Measurements from ENCODE around the gene WNK2. TPM values are rescaled to one million over a fixed set of nuclear protein-coding genes. Genes with fewer than 3 reads are reported as not detected.
A peak's percentile ranks its signal among the peaks of the same experiment; 100 is the strongest.
"Not testable (repeated sequence)": the region's sequence is repeated elsewhere in the genome, so short reads cannot be mapped to it uniquely, and the experiment has no call there.

Gene WNK2
- 25.4 TPM for polyA plus RNA-seq (2013, experiment 1 of 2)
- polyA plus RNA-seq (2013, experiment 2 of 2): 30.9 TPM

DNA sequence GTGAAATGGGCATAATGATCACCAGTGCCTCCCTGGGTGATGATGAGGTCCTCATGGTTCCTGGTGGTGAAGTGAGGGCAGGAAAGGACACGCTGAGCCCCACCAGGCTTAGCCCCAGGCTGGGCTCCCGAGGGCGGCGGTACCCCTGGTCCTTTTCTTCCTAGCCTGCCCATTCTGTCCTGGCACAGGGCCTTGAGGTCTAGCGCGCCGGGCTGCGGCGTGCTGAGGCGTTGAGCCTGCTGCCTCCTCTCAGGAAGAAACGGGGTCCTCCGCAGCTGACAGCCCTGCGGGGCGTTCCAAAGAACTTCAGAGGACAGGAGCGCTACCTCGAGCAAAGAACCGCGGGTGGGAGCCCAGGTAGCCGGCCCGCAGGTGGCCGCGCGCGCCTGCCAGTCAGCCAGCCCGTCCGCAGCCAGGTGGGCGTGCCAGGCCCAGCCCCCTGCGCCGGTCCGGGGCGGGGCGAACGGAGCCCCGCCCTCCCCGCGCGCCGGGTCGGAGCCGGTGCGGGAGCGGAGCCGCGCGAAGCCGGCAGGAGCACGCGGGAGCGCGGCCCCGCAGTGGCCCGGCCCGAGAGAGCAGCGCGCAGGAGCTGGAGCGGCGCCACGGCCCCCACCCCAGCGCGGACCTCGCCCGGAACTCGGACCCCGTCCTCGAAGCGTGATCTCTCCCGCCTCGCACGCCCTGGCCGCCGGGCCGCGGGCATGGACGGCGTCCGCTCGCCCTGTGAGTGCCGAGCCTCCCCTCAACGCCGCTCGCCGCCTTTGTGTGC, at the start of gene WNK2:
Gene WNK2 (plus strand): TSS at position 477 of the 769 bp plus-strand sequence. CDS start 791 bp downstream, outside the sequence.
- H3K27me3 ChIP-seq (ENCODE audit: insufficient read depth, low read length): peaks cover 49% of the 10 kb centered on the region
- no peaks in the 10 kb centered on the region for H3K36me3 ChIP-seq (ENCODE audit: insufficient read depth, low read length)
- H3K4me1 ChIP-seq (ENCODE audit: insufficient read depth, low read length): peaks cover 14% of the 10 kb centered on the region
- 3% methylated on average over 82 of the region's 82 CpGs for WGBS
- no peak within 1 kb of the TSS for H3K27ac ChIP-seq (ENCODE audit: low read depth, low read length)
- H3K4me3 ChIP-seq (ENCODE audit: low read length): peak within 1 kb of the TSS; percentile 68
- H3K9me3 ChIP-seq (ENCODE audit: insufficient read depth, low read depth, low read length): no peaks in the 10 kb centered on the region
- peak within 1 kb of the TSS; percentile 77 for H3K9ac ChIP-seq (ENCODE audit: low read depth, low read length)

DNA sequence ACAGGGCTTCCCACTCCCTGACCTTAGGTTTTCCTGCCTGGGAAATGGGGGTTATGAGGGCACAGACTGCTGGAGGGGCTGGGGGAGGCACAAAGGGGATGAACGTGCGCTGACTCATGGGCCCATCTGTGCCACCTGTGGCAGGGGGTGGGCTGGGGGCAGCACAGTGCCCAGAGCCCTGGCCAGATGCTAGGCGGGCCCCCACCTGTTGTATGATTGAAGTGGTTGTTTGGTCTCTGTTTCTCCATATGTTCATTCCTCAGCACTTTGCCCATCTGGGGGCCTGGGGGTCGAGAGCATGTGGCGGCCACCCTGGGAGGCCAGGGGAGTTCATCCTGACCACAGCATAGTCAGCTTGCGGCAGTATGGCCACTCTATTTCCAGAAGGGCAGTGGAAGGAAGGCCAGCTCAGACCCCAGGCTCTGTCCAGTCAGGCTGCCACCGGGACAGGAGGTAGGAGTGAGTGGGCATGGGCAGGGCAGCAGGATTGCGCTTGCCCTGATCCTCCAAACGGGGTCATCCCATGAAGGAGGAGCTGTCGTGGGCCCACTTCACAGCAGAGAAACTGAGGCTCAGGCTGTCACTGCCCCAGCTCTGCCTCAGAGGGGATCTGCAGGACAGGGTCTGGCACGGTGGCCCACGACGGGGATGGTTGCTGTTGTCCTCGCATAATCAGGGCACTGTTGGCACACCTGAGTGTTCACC, 49.0 kb upstream of the WNK2 start:
- WGBS: 78% methylated on average over 14 of the region's 14 CpGs
- Histone ChIP-seq H3K9me3 (ENCODE audit: insufficient read depth, low read depth, low read length) (no peaks in the 10 kb centered on the region), H3K4me1 (ENCODE audit: insufficient read depth, low read length) (peaks cover 8% of the 10 kb centered on the region; the same call in 1 of the 2 replicates), H3K36me3 (ENCODE audit: insufficient read depth, low read length) (no peaks in the 10 kb centered on the region), H3K9ac (ENCODE audit: low read depth, low read length) (peak overlapping the region; percentile 79; the same call in 1 of the 2 replicates), H3K4me3 (ENCODE audit: low read length) (peak overlapping the region; percentile 85), H3K27me3 (ENCODE audit: insufficient read depth, low read length) (peaks cover 12% of the 10 kb centered on the region), H3K27ac (ENCODE audit: low read depth, low read length) (no peak overlapping the region)

- 88% methylated on average over 11 of the region's 11 CpGs for WGBS
- H3K9ac ChIP-seq (ENCODE audit: low read depth, low read length): no peak overlapping the region
- no peak overlapping the region for H3K4me3 ChIP-seq (ENCODE audit: low read length)
- no peak overlapping the region for H3K27ac ChIP-seq (ENCODE audit: low read depth, low read length)
- H3K9me3 ChIP-seq (ENCODE audit: insufficient read depth, low read depth, low read length): no peaks in the 10 kb centered on the region
- no peaks in the 10 kb centered on the region for H3K36me3 ChIP-seq (ENCODE audit: insufficient read depth, low read length)
- peaks cover 12% of the 10 kb centered on the region for H3K27me3 ChIP-seq (ENCODE audit: insufficient read depth, low read length)
- peaks cover 8% of the 10 kb centered on the region; the same call in 1 of the 2 replicates for H3K4me1 ChIP-seq (ENCODE audit: insufficient read depth, low read length)
Measured at GRCh38 chr9:93136011-93136440, 47.9 kb upstream of the WNK2 start.

- H3K4me1 ChIP-seq (ENCODE audit: insufficient read depth, low read length): peaks cover 8% of the 10 kb centered on the region; the same call in 1 of the 2 replicates
- no peak overlapping the region for H3K27ac ChIP-seq (ENCODE audit: low read depth, low read length)
- WGBS: 90% methylated on average over 11 of the region's 11 CpGs
- no peak overlapping the region for H3K9ac ChIP-seq (ENCODE audit: low read depth, low read length)
- peaks cover 12% of the 10 kb centered on the region for H3K27me3 ChIP-seq (ENCODE audit: insufficient read depth, low read length)
- no peak overlapping the region for H3K4me3 ChIP-seq (ENCODE audit: low read length)
- no peaks in the 10 kb centered on the region for H3K9me3 ChIP-seq (ENCODE audit: insufficient read depth, low read depth, low read length)
- no peaks in the 10 kb centered on the region for H3K36me3 ChIP-seq (ENCODE audit: insufficient read depth, low read length)
Measured at GRCh38 chr9:93137362-93137761, 46.6 kb upstream of the WNK2 start.

- Histone ChIP-seq H3K4me1 (ENCODE audit: insufficient read depth, low read length) (peaks cover 2% of the 10 kb centered on the region; the same call in 1 of the 2 replicates), H3K27me3 (ENCODE audit: insufficient read depth, low read length) (peaks cover 12% of the 10 kb centered on the region), H3K9ac (ENCODE audit: low read depth, low read length) (no peak overlapping the region), H3K4me3 (ENCODE audit: low read length) (no peak overlapping the region), H3K27ac (ENCODE audit: low read depth, low read length) (no peak overlapping the region), H3K9me3 (ENCODE audit: insufficient read depth, low read depth, low read length) (no peaks in the 10 kb centered on the region), H3K36me3 (ENCODE audit: insufficient read depth, low read length) (no peaks in the 10 kb centered on the region)
- 78% methylated on average over 7 of the region's 7 CpGs for WGBS
Measured at GRCh38 chr9:93138171-93138764, 45.7 kb upstream of the WNK2 start.

DNA sequence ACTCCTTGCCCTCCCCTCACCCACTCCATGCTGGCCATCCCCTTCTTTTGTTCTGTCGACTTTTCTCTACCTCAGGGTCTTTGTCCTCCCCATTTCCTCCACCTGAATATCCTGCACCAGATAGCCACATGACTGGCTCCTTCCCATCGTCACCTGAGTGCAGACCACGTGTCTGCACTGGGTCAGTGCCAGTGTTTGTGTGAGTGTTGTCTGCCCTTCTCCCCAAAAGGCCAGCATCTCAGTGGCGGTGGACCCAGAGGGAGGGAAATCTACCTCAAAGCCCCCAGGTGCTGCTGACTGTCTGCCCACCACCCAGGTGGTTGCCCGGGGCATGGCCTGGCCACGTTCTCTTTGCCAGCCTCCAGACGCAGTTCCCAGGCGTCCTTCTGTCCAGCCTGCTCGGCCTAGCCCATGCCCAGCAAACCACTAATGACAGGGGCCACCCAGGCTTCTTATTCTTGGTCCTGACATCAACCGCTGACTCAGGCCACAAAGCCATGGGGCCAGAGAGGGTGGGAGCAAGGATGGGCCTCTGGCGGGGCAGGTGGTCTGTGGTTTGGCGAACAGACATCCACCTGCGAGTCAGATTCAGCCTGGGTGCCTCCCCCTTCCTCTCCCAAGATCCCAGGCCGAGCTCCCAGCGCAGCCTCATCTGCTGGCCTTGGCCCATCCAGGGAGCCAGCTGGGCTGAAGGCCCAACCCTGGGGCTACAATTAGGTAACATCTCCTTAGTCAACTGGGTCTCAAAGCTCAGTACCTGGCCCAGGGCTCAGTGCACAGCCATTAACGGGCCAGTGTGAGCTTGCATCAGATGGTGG, 44.4 kb upstream of the WNK2 start:
- 90% methylated on average over 16 of the region's 16 CpGs for WGBS
- Histone ChIP-seq H3K27ac (ENCODE audit: low read depth, low read length) (no peak overlapping the region), H3K4me3 (ENCODE audit: low read length) (no peak overlapping the region)

DNA sequence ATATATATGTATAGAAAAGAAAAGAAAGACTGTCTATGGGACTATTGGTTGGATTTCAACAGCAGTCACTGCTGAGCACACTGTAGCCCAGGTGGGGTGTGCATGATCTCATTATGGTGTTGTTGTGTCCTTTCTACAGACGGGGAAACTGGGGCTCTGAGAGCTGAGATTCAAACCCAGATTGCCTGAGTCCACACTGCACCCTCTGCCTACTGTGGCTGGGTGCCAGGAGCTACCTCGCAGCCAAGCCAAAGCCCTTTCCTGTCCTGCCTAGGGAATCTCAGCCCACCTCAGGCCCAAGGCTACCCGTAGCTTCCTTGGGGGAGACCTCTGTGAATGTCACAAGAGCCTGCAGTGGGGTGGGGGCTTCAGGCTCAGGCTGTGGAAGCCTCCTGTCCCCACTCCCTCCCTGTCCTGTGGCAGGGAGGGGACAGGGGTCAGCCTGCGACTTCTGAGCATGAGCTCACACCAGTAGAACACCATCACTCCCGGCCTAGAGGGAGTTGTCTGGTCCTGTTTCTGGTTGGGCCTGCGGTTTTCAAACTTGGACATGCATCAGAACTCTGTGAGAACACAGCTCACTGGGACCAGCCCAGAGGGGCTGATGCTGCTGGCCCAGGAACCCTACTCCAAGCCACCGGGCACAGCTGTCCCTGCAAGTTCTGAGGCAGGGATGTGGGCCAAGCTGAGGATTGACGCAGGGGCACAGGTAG, 42.0 kb upstream of the WNK2 start:
- WGBS: 96% methylated on average over 8 of the region's 8 CpGs

More for the DNA sequence above, 44.4 kb upstream of the WNK2 start:
- no peak overlapping the region for H3K9ac ChIP-seq (ENCODE audit: low read depth, low read length)
- H3K9me3 ChIP-seq (ENCODE audit: insufficient read depth, low read depth, low read length): no peaks in the 10 kb centered on the region
- H3K4me1 ChIP-seq (ENCODE audit: insufficient read depth, low read length): no peaks in the 10 kb centered on the region; the same call in 1 of the 2 replicates
- H3K27me3 ChIP-seq (ENCODE audit: insufficient read depth, low read length): peaks cover 10% of the 10 kb centered on the region
- no peaks in the 10 kb centered on the region for H3K36me3 ChIP-seq (ENCODE audit: insufficient read depth, low read length)

GRCh38 chr9:93143830-93144530, 40.0 kb upstream of the WNK2 start:
- Histone ChIP-seq H3K9me3 (ENCODE audit: insufficient read depth, low read depth, low read length) (no peaks in the 10 kb centered on the region), H3K27me3 (ENCODE audit: insufficient read depth, low read length) (no peaks in the 10 kb centered on the region), H3K4me1 (ENCODE audit: insufficient read depth, low read length) (no peaks in the 10 kb centered on the region; the same call in 1 of the 2 replicates), H3K4me3 (ENCODE audit: low read length) (no peak overlapping the region), H3K36me3 (ENCODE audit: insufficient read depth, low read length) (no peaks in the 10 kb centered on the region), H3K9ac (ENCODE audit: low read depth, low read length) (no peak overlapping the region), H3K27ac (ENCODE audit: low read depth, low read length) (no peak overlapping the region)
- WGBS: 81% methylated on average over 13 of the region's 15 CpGs

More for the DNA sequence above, 42.0 kb upstream of the WNK2 start:
- Histone ChIP-seq H3K9me3 (ENCODE audit: insufficient read depth, low read depth, low read length) (no peaks in the 10 kb centered on the region), H3K4me3 (ENCODE audit: low read length) (no peak overlapping the region), H3K4me1 (ENCODE audit: insufficient read depth, low read length) (no peaks in the 10 kb centered on the region; the same call in 1 of the 2 replicates), H3K36me3 (ENCODE audit: insufficient read depth, low read length) (no peaks in the 10 kb centered on the region), H3K9ac (ENCODE audit: low read depth, low read length) (no peak overlapping the region), H3K27ac (ENCODE audit: low read depth, low read length) (no peak overlapping the region), H3K27me3 (ENCODE audit: insufficient read depth, low read length) (no peaks in the 10 kb centered on the region)

- H3K4me1 ChIP-seq (ENCODE audit: insufficient read depth, low read length); H3K27ac ChIP-seq (ENCODE audit: low read depth, low read length); H3K4me3 ChIP-seq (ENCODE audit: low read length); H3K27me3 ChIP-seq (ENCODE audit: insufficient read depth, low read length); H3K9me3 ChIP-seq (ENCODE audit: insufficient read depth, low read depth, low read length); H3K36me3 ChIP-seq (ENCODE audit: insufficient read depth, low read length); H3K9ac ChIP-seq (ENCODE audit: low read depth, low read length): not testable (repeated sequence)
- 85% methylated on average over 6 of the region's 6 CpGs for WGBS
Measured at GRCh38 chr9:93146696-93147095, 37.2 kb upstream of the WNK2 start.

All from HUES64 (cell line).